SU-DHL-6 (cell line): ENCODE data around the gene ZKSCAN1.

Experiments used
- EZH2phosphoT487 ChIP-seq: fragments of 200-600 bp; sonication (generic), shearing (Covaris generic); conservative IDR thresholded peaks from 2 replicates; pipeline ENCODE4 v1.6.1; 2018; ENCODE audit warnings: mild to moderate bottlenecking, antibody characterized with exemption, low read length, moderate library complexity, mixed read lengths
- TF ChIP-seq, protein P1 (sequence below): fragments of 200-600 bp; sonication (generic); IDR thresholded peaks from one replicate; pipeline ENCODE4 v1.5.1; 2017; ENCODE audit warnings: antibody characterized with exemption, mild to moderate bottlenecking, low read length, moderate library complexity; ENCODE audit not compliant: insufficient read depth, poor library complexity, severe bottlenecking

DNA sequence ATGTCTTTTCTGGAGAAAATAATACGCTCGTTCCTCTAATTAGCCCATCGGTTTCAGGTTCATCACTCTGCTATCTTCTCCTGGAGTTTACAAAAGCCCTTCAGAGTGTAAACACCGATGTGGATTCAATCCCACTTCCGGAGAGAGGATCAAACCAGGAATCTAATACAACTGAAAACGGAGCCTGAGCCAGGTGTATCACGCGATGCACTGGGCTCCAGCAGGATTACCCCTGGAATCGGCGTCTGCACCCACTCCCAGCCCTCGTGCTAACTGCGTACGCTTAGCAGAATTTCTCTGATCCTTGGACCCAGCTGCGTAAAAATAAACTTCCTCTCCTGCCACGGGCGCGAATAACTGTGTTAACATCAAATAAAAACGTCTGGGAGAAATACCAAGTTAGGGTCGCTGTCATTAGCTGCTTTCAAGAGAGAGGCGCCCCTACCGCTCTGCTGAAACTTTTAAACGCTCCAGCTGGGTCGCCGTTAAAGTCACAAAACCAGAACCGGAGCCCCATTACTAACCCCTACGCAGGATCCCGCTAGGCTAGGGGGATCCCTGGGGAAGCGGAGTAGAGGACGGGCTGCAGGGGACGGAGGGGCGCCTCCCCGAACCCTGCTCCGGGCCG, 65.6 kb downstream of the ZKSCAN1 start:
- TF ChIP-seq, protein P1, sequence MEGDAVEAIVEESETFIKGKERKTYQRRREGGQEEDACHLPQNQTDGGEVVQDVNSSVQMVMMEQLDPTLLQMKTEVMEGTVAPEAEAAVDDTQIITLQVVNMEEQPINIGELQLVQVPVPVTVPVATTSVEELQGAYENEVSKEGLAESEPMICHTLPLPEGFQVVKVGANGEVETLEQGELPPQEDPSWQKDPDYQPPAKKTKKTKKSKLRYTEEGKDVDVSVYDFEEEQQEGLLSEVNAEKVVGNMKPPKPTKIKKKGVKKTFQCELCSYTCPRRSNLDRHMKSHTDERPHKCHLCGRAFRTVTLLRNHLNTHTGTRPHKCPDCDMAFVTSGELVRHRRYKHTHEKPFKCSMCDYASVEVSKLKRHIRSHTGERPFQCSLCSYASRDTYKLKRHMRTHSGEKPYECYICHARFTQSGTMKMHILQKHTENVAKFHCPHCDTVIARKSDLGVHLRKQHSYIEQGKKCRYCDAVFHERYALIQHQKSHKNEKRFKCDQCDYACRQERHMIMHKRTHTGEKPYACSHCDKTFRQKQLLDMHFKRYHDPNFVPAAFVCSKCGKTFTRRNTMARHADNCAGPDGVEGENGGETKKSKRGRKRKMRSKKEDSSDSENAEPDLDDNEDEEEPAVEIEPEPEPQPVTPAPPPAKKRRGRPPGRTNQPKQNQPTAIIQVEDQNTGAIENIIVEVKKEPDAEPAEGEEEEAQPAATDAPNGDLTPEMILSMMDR, result no peak
- TF ChIP-seq EZH2phosphoT487, result no peak
